B cell (primary cell): ENCODE measurements around the gene RWDD4.

Experiments
- EZH2 ChIP-seq: IDR thresholded peaks from 2 replicates; pipeline ENCODE4 v1.6.1; 2012; ENCODE audit warnings: borderline replicate concordance, low read depth, mild to moderate bottlenecking, moderate library complexity, low read length; ENCODE audit not compliant: insufficient read depth, poor library complexity, severe bottlenecking
- TF ChIP-seq, protein P1 (sequence below): fragments of 200-600 bp; IDR thresholded peaks from one replicate; pipeline ENCODE4 v1.8.0; 2022; ENCODE audit warnings: antibody characterized with exemption, mild to moderate bottlenecking

DNA sequence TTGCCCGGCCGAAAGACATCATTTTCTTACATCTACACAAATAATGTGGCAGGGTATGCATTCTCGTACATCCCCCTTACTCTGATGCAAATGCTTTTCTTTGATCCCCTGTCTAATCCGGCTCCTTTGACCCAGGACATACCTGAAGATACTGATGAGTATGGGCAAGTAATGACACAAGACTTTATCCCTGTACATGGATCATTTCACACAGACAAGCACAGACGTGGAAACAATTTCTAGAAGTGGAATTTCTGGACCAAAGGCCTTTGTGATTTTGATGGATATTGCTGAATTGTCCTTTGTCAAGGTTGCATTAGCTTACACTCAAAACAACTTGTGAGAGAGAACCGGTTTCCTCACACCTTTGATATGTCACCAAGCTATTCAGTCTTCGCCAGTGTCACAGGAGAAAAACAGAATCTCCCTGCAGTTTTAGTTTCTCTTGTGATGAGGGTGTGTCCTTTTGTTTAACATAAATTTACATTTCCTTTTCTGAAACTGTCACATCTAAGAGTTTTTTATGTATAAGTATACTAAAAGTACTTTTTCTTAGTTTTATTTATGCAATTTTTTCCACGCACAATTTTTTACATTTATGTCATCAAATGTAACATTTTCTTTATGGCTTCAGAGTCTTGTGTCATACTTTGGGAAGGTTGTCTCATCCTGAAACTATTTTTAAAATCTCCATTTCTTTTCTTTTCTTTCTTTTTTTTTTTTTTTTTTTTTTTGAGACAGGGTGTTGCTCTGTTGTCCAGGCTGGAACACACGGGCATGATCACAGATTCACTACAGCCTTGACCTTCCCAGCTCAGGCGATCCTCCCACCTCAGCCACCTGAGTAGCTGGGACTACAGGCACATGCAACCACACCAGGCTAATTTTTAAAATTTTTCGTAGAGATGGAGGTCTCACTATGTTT lies 25.2 kb downstream of the RWDD4 start:
- TF ChIP-seq, protein P1, sequence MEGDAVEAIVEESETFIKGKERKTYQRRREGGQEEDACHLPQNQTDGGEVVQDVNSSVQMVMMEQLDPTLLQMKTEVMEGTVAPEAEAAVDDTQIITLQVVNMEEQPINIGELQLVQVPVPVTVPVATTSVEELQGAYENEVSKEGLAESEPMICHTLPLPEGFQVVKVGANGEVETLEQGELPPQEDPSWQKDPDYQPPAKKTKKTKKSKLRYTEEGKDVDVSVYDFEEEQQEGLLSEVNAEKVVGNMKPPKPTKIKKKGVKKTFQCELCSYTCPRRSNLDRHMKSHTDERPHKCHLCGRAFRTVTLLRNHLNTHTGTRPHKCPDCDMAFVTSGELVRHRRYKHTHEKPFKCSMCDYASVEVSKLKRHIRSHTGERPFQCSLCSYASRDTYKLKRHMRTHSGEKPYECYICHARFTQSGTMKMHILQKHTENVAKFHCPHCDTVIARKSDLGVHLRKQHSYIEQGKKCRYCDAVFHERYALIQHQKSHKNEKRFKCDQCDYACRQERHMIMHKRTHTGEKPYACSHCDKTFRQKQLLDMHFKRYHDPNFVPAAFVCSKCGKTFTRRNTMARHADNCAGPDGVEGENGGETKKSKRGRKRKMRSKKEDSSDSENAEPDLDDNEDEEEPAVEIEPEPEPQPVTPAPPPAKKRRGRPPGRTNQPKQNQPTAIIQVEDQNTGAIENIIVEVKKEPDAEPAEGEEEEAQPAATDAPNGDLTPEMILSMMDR, result no peak
- TF ChIP-seq EZH2, result no peak
